GM21576 (cell line): Measurements from ENCODE around the gene DDX39B.
"Not testable (repeated sequence)": the region's sequence is repeated elsewhere in the genome, so short reads cannot be mapped to it uniquely, and the experiment has no call there.

Experiments used
- ATAC-seq: cut with Tn5 transposase; IDR thresholded peaks from one replicate; pipeline ENCODE4 v1.9.1; 2021; ENCODE audit warnings: mild to moderate bottlenecking, moderate library complexity; ENCODE audit not compliant: unreplicated experiment

DDX39B gene

DNA sequence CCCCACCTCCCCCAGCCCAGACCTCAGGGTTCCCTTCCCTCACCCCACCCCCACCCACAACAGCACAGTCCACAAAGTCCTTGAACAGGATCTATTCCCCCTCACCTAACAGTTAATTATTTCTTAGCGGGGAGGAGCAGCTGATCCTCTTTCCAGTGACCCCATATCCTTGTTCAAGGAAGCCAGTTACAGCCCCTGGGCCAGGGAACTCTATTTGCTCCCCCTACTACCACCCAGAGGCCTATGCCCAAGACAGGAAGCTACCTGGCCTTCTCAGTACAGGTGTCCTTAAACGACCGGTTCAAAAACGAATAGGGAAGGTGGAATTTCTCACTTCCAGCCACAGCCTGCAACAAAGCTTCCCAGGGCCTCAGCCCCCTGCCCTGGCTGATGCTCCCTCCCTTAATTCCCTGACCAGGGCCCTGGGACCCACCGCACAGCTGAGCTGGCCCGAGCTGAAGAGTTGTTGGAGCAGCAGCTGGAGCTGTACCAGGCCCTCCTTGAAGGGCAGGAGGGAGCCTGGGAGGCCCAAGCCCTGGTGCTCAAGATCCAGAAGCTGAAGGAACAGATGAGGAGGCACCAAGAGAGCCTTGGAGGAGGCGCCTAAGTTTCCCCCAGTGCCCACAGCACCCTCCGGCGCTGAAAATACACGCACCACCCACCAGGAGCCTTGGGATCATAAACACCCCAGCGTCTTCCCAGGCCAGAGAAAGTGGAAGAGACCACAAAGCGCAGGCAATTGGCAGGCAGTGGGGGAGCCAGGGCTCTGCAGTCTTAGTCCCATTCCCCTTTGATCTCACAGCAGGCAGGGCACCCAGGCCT is 12.3 kb downstream of the DDX39B start:
- no peak for ATAC-seq

DNA sequence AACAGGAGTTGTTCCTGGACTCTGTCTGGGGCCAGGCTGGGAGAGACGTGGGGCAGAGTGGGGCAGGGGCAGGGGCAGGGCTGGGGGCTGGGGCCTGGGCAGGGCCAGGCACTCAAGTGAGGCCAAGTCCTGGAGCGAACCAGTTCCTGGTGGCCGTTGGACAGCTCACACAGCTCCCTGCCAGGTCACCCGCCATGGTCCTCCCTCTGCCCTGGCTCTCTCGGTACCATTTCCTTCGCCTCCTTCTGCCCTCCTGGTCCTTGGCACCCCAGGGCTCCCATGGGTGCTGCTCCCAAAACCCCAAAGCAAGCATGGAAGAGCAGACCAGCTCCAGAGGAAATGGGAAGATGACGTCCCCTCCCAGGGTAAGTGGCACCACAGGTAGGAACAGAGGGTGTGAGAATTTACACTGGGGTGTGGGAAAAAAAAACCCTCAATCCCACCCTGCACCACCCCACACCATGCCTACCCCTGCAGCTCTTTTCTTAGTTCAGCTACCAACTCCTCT is 12.9 kb downstream of the DDX39B start, which contains the start of gene MCCD1:
TSS of gene MCCD1 (plus strand) at position 142 of the 508 bp plus-strand sequence. CDS start at position 195, 53 bp downstream.
- ATAC-seq, result no peak

- no peak for ATAC-seq
Observed at GRCh38 chr6:31528307-31528777, 13.5 kb downstream of the DDX39B start.

GRCh38 chr6:31525932-31526591 is 15.7 kb downstream of the DDX39B start:
- ATAC-seq, result no peak

DNA sequence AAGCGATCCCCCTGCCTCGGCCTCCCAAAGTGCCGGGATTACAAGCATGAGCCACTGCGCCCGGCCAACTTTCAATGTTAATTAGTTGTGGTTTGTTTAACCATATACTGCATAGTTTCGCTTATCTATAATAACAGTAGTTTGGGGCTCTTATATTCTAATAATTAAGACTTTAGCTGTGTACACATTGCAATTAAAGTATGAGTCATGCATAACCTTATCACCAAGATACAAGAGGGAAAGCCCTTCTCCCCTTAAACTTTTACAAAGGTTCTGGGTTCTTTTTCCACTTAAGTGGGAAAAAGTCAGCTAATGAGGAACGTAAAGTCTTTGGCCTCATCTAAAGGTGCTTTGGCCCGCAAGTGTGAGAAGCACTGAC is 16.3 kb downstream of the DDX39B start:
- ATAC-seq, result no peak

- no peak for ATAC-seq
Observed at GRCh38 chr6:31521835-31522234, 20.0 kb downstream of the DDX39B start.

DNA sequence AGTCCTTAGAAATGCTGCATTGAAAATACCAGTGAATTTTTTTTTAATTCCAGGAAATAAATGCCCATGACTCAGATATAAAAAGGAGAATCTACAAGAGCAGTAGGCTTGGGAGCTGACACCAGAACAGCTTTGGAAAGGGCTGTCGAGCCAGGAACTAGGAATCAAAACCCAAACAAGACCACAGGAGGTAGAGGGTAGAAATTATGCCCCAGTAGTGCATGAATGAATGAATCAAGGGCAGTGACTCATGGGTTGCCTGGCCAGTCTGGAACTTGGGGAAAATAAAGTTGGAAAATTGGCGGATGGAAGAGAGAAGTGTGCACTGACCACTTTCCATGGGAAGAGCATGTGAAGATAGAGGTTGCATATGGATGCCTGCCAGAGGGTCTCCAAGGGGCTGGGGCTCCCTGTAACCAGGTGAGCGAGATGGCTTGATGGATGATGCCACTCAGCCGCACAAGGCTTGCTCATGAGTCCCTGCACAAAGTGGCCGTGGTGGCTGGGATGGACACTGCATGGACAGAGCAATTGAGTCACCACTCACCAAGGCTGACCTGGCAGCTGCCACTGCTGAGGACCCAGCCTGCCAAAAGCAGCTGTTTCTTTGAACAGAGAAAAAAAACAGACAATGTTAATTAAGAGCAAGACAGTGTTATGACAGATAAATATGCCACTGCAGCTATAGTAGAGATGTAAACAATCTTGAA is 28.2 kb downstream of the DDX39B start:
- no peak for ATAC-seq

DNA sequence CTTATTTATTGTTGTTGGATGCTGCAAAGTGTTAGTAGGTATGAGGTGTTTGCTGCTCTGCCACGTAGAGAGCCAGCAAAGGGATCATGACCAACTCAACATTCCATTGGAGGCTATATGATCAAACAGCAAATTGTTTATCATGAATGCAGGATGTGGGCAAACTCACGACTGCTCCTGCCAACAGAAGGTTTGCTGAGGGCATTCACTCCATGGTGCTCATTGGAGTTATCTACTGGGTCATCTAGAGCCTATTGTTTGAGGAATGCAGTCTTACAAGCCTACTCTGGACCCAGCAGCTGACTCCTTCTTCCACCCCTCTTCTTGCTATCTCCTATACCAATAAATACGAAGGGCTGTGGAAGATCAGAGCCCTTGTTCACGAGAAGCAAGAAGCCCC is 31.8 kb downstream of the DDX39B start:
- ATAC-seq, result no peak

GRCh38 chr6:31509036-31509435 is 32.8 kb downstream of the DDX39B start:
- ATAC-seq, result not testable (repeated sequence)

DNA sequence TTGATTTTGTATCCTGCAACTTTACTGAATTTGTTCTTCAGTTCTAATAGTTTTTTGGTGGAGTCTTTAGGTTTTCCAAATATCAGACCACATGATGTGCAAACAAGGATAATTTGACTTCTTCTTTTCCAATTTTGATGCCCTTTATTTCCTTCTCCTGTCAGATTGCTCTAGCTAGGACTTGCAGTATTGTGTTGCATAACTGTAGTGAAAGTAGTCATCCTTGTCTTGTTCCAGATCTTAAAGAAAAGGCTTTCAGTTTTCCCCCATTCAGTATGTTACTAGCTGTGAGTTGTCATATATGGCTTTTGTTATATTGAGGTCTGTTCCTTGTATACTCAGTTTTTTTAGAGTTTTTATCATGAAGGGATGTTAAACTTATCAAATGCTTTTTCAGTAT is 39.2 kb downstream of the DDX39B start:
- ATAC-seq, result no peak

DNA sequence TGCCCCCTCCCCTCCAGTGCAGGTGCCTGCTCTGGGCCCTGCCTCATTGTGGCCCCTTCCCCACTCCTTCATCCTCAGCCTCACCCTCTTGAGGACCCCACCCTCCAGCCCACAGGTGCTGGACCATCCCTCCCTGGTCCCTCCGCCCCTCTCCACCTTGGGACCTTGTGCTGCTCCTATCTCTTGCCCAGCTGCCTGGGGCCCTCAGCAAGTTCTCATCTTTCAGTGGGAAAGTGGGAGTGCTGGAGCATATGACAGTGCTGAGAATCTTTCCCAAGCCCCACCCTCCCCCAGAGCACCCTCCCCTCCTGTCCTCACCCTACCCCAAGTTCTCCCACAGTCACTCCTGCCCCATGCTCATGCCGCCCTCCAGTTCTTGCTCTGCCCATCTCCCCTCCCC is 42.2 kb downstream of the DDX39B start:
- not testable (repeated sequence) for ATAC-seq

- ATAC-seq, result no peak
Observed at GRCh38 chr6:31498748-31499147, 43.1 kb downstream of the DDX39B start.

DNA sequence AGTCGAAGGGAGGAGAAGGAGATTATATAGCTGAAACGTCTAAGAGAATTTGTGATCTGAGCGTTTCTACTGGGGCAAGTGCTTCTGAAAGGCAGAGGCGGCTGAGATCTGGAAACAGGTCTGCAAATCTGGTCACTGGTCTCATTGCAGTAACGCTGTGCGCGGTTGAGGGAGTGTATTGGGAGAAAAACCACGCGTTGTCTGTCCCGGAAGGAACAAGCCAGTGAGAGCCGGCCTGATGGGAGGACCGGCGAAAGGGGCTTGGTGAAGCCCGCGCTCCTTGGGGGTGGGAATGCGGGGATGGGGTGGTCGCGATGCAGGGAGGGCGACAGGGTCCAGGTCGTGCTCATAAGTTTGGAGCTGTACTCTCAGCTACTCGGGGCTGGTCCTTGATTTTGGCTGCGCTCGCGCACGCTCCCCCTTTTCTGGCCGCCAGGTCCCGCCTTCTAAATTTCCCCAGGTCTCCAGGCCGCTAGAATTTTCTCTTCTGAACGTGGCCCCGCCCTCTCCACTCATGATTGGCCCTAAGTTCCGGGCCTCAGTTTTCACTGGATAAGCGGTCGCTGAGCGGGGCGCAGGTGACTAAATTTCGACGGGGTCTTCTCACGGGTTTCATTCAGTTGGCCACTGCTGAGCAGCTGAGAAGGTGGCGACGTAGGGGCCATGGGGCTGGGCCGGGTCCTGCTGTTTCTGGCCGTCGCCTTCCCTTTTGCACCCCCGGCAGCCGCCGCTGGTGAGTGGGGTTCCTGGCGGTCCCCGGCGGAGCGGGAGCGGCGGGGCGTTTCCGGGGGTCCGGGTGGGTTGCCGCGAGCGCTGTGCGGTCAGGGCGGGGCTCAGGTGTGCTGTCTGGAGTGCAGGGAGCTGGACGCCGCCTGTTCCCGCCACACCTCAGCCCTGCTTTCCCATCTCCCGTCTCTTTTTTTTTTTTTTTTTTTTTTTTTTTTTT is 44.0 kb downstream of the DDX39B start, which contains the start of gene MICB:
TSS of gene MICB (plus strand) at position 615 of the 946 bp plus-strand sequence. CDS start at position 664, 49 bp downstream.
- ATAC-seq, result peak; percentile 54

DNA sequence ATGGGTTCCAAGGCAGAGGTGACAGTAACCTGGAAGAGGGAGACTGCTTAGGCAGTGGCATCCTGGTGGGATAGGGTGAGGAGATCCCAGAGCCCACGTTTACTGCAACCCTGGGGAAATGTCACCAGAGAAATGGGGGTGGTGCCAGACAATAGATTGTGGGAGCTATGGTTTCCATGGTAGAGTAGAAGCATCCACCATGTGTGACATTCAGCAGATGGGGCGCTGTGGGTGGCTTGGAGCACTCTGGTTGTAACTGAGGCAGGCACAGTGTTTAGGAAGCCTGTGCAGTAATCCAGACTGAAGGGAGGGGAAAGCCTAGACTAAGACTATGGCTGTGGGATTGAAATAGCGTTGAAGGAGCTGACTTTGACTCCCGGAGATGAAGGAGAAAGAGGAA is 45.0 kb downstream of the DDX39B start:
- not testable (repeated sequence) for ATAC-seq

DNA sequence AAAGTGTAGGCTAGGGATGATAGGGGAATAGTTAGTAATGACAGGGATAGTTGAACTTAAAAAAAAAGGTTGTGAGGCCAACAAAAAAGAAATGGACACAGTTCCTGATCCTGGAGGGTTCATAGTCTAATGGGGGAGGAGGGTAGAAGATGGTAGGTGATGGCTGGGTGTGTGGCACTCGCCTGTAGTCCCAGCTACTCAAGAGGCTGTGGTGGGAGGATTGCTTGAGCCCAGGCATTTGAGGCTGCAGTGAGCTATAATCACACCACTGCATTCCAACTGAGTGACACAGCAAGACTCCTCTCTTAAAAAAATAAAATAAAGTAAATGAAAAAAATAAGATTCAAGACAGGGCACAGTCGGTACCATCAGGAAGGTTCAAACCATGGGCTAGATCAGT is 46.2 kb downstream of the DDX39B start:
- ATAC-seq, result no peak

GRCh38 chr6:31493875-31494694 is 47.7 kb downstream of the DDX39B start:
- ATAC-seq, result peak; percentile 56

DNA sequence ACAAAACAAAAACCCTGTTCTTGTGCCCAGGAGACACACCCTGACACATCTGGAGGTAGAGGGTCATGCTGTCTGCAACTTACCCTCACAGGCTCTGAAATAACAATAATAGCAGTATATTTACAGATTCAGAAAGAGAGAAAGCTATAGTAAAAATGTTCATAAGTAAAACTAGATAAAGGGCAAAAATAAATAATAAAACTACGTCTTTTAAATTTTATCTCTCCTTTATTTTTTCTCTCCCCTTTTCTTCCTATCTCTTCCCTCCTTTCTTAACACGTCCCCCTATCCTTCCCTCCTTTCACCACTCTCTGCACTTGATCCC is 48.3 kb downstream of the DDX39B start:
- not testable (repeated sequence) for ATAC-seq

DNA sequence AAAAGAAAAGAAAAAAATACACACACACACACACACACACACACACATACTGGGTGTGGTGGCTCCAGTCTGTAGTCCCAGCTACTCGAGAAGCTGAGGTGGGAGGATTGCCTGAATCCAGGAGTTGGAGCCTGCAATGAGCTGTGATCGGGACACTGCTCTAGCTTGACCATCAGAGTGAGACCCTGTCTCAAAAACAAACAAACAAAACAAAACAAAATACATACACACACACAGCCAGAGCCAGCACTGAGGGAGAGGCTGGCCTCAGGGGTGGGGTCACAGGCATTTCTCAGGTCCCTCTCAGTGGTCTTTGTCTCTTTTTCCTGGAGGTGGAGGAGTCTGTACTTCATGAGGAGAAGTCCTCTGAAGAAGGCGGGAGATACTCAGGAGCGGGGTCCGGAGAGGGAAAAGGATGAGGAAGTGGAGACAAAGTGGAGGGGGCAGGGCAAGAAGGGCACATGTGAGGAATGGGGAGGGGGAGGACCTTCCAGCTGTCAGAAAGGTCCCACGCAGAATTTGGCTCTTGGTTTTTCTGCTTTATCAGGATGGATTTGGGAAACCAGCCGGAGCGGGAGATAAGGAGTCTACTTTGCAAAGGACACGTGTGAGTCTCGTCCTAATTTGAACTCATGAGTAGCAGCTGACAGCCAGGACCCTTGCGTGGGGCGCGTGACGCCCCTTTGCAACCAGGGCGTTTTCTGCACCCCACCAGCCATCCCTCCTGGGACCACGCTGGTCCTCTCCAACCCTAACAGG is 51.5 kb downstream of the DDX39B start:
- no peak for ATAC-seq

- ATAC-seq, result no peak
Observed at GRCh38 chr6:31489086-31489485, 52.7 kb downstream of the DDX39B start.
